GM21786 (cell line): ENCODE measurements around the gene OTC.

Experiments
- ATAC-seq: cut with Tn5 transposase; IDR thresholded peaks from one replicate; pipeline ENCODE4 v1.9.1; 2021; ENCODE audit not compliant: unreplicated experiment

Gene OTC

GRCh38 chrX:38357747-38358673, 5.6 kb downstream of the OTC start:
- ATAC-seq = no peak

GRCh38 chrX:38363046-38363445, 10.6 kb downstream of the OTC start:
- ATAC-seq = no peak

- no peak for ATAC-seq
Measured at GRCh38 chrX:38365954-38366353, 13.6 kb downstream of the OTC start.

GRCh38 chrX:38368774-38369173, 16.4 kb downstream of the OTC start:
- no peak for ATAC-seq

- no peak for ATAC-seq
Measured at GRCh38 chrX:38371641-38372040, 19.2 kb downstream of the OTC start.

GRCh38 chrX:38374431-38374830, 22.0 kb downstream of the OTC start:
- ATAC-seq = no peak

GRCh38 chrX:38375891-38376290, 23.5 kb downstream of the OTC start:
- peak; percentile 43 for ATAC-seq

- no peak for ATAC-seq
Measured at GRCh38 chrX:38376747-38377146, 24.3 kb downstream of the OTC start.

GRCh38 chrX:38379088-38379487, 26.7 kb downstream of the OTC start:
- no peak for ATAC-seq

- no peak for ATAC-seq
Measured at GRCh38 chrX:38382663-38383062, 30.3 kb downstream of the OTC start.

GRCh38 chrX:38400389-38400910, 48.0 kb downstream of the OTC start:
- no peak for ATAC-seq

GRCh38 chrX:38402118-38402517, 49.7 kb downstream of the OTC start:
- no peak for ATAC-seq

- no peak for ATAC-seq
Measured at GRCh38 chrX:38403834-38404233, 51.4 kb downstream of the OTC start.

GRCh38 chrX:38407126-38407525, 54.7 kb downstream of the OTC start:
- ATAC-seq = no peak

GRCh38 chrX:38409289-38409688, 56.9 kb downstream of the OTC start:
- ATAC-seq = no peak

GRCh38 chrX:38426785-38427184, 74.4 kb downstream of the OTC start:
- no peak for ATAC-seq

GRCh38 chrX:38431525-38431924, 79.1 kb downstream of the OTC start:
- no peak for ATAC-seq

- ATAC-seq = no peak
Measured at GRCh38 chrX:38435130-38435529, 82.7 kb downstream of the OTC start.

GRCh38 chrX:38437093-38437492, 84.7 kb downstream of the OTC start:
- ATAC-seq = no peak

- no peak for ATAC-seq
Measured at GRCh38 chrX:38438321-38438720, 85.9 kb downstream of the OTC start.

GRCh38 chrX:38452603-38453002, 100.2 kb downstream of the OTC start:
- ATAC-seq = no peak

GRCh38 chrX:38458071-38458470, 105.7 kb downstream of the OTC start:
- ATAC-seq = no peak

- ATAC-seq = no peak
Measured at GRCh38 chrX:38462257-38462656, 109.9 kb downstream of the OTC start.
